DOHH2 (cell line): Measurements from ENCODE around the gene ADK.

ENCODE experiments used
- H3F3A ChIP-seq: fragments of 200-600 bp; sonication (generic), shearing (Covaris generic); 2 replicates; pipeline ENCODE4 v1.6.0; 2016; ENCODE audit warnings: antibody characterized with exemption, mild to moderate bottlenecking; ENCODE audit not compliant: control insufficient read depth, insufficient read depth
- H3K27ac ChIP-seq: fragments of 200-600 bp; sonication (generic); 2 replicates; pipeline ENCODE4 v1.5.1; 2014; ENCODE audit warnings: low read depth, mild to moderate bottlenecking, low read length, moderate library complexity
- H3K27me3 ChIP-seq: fragments of 200-600 bp; sonication (generic); 2 replicates; pipeline ENCODE4 v1.6.1; 2014; ENCODE audit warnings: mild to moderate bottlenecking, low read length, mixed read lengths; ENCODE audit not compliant: control insufficient read depth
- H3K36me3 ChIP-seq: fragments of 200-600 bp; sonication (generic); 2 replicates; pipeline ENCODE4 v1.6.1; 2014; ENCODE audit warnings: mild to moderate bottlenecking, low read length, moderate library complexity, mixed read lengths; ENCODE audit not compliant: control insufficient read depth
- H3K4me1 ChIP-seq: fragments of 200-600 bp; sonication (generic); 2 replicates; pipeline ENCODE4 v1.6.1; 2014; ENCODE audit warnings: mild to moderate bottlenecking, low read length, mixed read lengths; ENCODE audit not compliant: control insufficient read depth
- H3K4me2 ChIP-seq: fragments of 200-600 bp; sonication (generic); 2 replicates; pipeline ENCODE4 v1.6.0; 2014; ENCODE audit warnings: mild to moderate bottlenecking, low read length, moderate library complexity
- H3K4me3 ChIP-seq: fragments of 200-600 bp; sonication (generic); 2 replicates; pipeline ENCODE4 v1.5.1; 2014; ENCODE audit warnings: mild to moderate bottlenecking, low read length, mixed read lengths
- H3K79me2 ChIP-seq: fragments of 200-600 bp; sonication (generic); 2 replicates; pipeline ENCODE4 v1.6.1; 2014; ENCODE audit warnings: mild to moderate bottlenecking, low read length, mixed read lengths; ENCODE audit not compliant: control insufficient read depth
- H3K9me2 ChIP-seq: fragments of 200-600 bp; sonication (generic); replicated peaks from 2 replicates; pipeline ENCODE4 v1.6.1; 2014; ENCODE audit warnings: mild to moderate bottlenecking, low read length, mixed read lengths; ENCODE audit not compliant: control insufficient read depth
- H3K9me3 ChIP-seq: fragments of 200-600 bp; sonication (generic); 2 replicates; pipeline ENCODE4 v1.6.1; 2014; ENCODE audit warnings: antibody characterized with exemption, low read length, mixed read lengths; ENCODE audit not compliant: control insufficient read depth, insufficient read depth
- H4K20me1 ChIP-seq: fragments of 200-600 bp; sonication (generic); 2 replicates; pipeline ENCODE4 v1.6.0; 2014; ENCODE audit warnings: low read depth, mild to moderate bottlenecking, antibody characterized with exemption, low read length, moderate library complexity; ENCODE audit not compliant: control insufficient read depth, insufficient read depth
- CTCF ChIP-seq: fragments of 200-600 bp; sonication (generic); IDR thresholded peaks from one replicate; pipeline ENCODE4 v1.5.1; 2014; ENCODE audit warnings: antibody characterized with exemption, mild to moderate bottlenecking, low read depth, low read length; ENCODE audit not compliant: poor library complexity, severe bottlenecking
- EZH2phosphoT487 ChIP-seq: fragments of 200-600 bp; sonication (generic); IDR thresholded peaks from 2 replicates; pipeline ENCODE4 v1.6.1; 2017; ENCODE audit warnings: borderline replicate concordance, mild to moderate bottlenecking, antibody characterized with exemption, low read length, moderate library complexity, mixed read lengths

ADK gene

GRCh38 chr10:74418285-74418872, 267.4 kb downstream of the ADK start:
- H3K9me3 ChIP-seq = no peaks in the 10 kb centered on the region
- no peaks in the 10 kb centered on the region for H3F3A ChIP-seq
- H3K4me3 ChIP-seq = no peak overlapping the region
- no peaks in the 10 kb centered on the region for H3K27me3 ChIP-seq
- no peaks in the 10 kb centered on the region for H3K79me2 ChIP-seq
- H3K9me2 ChIP-seq = no peaks in the 10 kb centered on the region
- H4K20me1 ChIP-seq = no peaks in the 10 kb centered on the region
- H3K4me1 ChIP-seq = peaks cover 14% of the 10 kb centered on the region
- no peaks in the 10 kb centered on the region for H3K36me3 ChIP-seq
- no peak overlapping the region for H3K4me2 ChIP-seq
- no peak for TF ChIP-seq EZH2phosphoT487
- TF ChIP-seq CTCF = no peak
- H3K27ac ChIP-seq = no peak overlapping the region

DNA sequence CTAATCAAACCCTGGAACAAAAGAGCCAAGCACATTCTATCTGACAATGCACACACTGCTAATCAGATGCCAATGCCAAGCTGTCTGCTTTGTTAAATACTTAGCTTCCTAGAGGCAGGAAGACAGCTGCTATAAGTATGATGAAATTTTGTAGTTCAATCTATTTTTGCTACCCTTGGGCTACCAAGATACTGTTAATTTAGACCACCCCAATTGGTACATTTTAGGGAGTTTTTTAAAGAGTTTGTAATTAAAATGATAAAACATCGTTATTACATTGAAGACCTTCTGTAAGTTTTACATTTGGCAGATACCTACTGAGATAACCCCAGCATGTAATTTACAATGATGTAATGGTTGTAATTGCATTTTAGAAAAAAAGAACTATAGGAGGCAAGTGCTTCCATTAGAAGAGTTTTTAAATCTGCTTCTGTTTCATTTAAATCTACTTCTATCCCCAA, 268.5 kb downstream of the ADK start:
- Histone ChIP-seq H3K79me2 (no peaks in the 10 kb centered on the region), H3K4me1 (peaks cover 14% of the 10 kb centered on the region), H4K20me1 (no peaks in the 10 kb centered on the region), H3K36me3 (no peaks in the 10 kb centered on the region), H3K4me3 (no peak overlapping the region), H3K27me3 (no peaks in the 10 kb centered on the region), H3K27ac (no peak overlapping the region), H3K9me3 (no peaks in the 10 kb centered on the region), H3K4me2 (peak overlapping the region; percentile 17; the same call in 1 of the 2 replicates), H3F3A (no peaks in the 10 kb centered on the region), H3K9me2 (no peaks in the 10 kb centered on the region)
- TF ChIP-seq CTCF = no peak
- TF ChIP-seq EZH2phosphoT487 = no peak

- H3K36me3 ChIP-seq = no peaks in the 10 kb centered on the region
- H3F3A ChIP-seq = no peaks in the 10 kb centered on the region
- H3K4me1 ChIP-seq = peaks cover 14% of the 10 kb centered on the region
- peak overlapping the region; percentile 17 for H3K4me2 ChIP-seq
- H3K79me2 ChIP-seq = no peaks in the 10 kb centered on the region
- TF ChIP-seq CTCF (peak; percentile 70), EZH2phosphoT487 (no peak)
- no peaks in the 10 kb centered on the region for H4K20me1 ChIP-seq
- H3K9me2 ChIP-seq = no peaks in the 10 kb centered on the region
- no peak overlapping the region for H3K4me3 ChIP-seq
- no peaks in the 10 kb centered on the region for H3K27me3 ChIP-seq
- no peaks in the 10 kb centered on the region for H3K9me3 ChIP-seq
- H3K27ac ChIP-seq = no peak overlapping the region
Observed at GRCh38 chr10:74419958-74420375, 268.9 kb downstream of the ADK start.
